NOMO-1 treated with DMSO at 0.1 percent for 48 hours (cell line): ENCODE measurements around the gene COL25A1.

Experiments used
- DNase-seq: peaks from one replicate; lab custom pipeline; 2025; ENCODE audit not compliant: unreplicated experiment; lab: John Stamatoyannopoulos, UW

The COL25A1 gene

DNA sequence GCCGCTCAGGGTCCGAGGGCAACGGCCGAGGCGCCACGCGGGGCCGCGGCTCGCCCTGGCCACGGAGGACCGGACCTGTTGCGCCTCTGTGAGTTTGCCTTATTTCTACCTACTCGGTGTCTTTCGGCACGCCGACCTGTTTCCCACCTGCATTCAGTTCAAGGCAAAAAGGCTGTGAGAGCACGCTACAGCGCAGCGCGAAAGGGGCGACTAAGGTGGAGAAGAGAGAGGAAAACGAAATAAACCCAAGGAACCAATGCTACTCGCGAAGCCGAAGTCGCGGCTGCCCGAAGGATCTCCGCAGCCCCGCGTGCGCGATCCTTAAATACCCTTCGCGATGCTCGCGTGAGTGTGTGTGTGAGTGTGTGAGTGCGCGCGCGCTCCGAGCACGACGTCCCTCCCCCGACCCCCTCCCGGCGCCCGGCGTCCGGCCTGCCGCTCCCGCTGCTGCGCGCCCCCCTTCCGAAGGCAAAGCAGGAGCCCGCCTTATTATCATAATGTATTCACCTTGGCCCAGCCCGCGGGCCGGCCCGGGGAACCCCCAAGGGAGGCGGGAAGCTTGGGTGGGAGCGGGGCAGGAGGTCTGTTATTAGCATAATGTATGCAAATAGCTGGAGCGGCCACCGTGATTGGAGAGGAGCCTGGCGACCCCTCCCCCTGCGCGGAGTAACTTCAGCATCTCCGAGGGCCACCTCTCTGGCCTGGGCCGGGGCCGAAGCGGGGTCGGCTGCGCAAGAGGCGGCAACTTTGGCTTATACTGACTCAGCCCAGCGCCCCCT lies at the start of gene COL25A1:
Gene COL25A1, minus strand, starts transcription at position 298 of the 779 bp plus-strand sequence.
- DNase-seq: no peak

DNA sequence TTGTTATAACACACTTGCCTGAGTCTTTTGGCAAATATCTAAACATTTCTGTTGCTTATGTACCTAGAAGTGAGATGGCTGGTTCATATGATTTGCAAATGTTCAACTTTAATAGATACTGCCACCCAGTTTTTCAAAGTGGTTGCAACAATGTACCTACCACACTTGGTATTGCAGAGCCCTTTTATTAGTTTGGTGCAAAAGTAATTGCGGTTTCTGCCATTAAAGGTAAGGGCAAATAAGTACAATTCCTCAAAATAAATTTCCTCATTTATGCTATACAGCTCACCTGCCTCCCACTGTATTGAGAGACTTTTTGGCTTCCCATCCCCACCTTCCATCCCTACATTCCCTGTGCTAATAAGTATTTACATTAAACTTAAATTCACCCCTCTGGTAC lies 47.7 kb upstream of the COL25A1 start:
- no peak for DNase-seq

DNA sequence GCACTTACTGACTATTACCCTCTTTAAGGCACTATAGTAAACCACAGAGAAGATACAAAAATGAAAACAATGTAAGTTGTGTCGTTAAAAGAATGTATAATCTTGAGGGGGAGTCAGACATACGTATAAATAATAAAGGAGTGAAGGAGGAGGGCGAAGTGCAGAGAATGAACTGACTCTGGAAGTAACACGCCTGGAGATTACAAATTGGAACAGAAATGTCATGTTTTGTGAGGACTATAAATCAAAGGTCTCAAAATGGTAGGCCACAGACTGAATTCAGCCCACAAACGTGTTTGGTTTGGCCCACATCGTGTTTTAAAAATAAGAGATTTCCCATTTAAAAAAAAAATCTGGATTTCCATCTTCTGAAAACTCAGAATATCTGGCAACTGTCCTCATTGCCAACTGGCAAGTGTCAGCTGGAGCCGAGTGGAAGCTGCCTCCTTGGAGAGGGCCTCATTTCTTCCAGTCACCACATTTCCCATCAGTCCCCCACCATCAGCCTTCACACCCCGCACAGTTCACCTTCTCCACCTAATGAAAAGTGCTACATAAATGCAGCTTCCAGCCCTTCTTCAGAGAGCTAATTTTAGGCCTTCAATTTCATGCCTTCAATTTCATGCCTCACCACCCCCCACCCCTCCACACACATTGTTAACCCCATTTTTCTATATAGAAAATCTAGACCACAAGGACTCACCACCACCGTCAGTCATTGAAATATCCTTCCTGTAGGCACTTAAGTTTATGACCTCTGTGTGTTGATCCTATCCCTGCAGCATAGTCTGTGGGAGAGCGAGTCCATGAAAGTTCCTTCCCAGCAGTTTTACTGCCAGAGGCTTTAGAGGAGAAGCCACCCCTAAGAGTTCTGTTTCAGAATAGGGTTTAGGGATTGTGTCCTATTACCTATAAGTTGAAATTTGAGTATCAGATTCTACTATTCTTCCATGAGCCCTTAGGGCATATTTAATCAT lies 32.0 kb upstream of the COL25A1 start:
- DNase-seq: no peak

DNA sequence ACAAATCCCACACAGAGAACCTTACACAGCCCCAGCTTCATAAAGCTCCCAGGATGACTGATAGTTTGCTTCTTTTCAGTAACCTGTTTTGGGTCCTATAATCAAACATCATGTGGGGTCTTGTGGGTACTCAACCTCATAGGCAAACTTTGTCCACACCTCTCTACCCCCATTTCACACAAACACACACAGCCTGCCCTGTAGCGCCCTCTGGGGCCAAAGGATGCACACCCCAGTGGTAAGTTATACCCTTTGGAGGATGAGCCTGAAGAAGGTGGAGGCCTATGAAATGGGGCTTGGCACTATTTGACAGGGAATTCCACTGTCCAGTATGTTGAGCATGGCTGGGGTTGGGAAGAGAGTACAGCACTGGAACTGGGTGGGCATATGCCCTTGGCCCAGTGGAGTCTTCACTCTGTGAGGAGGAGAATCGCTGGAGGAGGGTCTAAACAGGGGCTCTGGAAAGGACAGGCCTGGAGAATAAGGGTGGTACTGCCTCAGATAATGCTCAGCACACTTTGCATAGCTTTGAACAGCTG lies 30.5 kb upstream of the COL25A1 start:
- no peak for DNase-seq

- no peak for DNase-seq
Measured at GRCh38 chr4:109327641-109328040, 25.2 kb upstream of the COL25A1 start.

DNA sequence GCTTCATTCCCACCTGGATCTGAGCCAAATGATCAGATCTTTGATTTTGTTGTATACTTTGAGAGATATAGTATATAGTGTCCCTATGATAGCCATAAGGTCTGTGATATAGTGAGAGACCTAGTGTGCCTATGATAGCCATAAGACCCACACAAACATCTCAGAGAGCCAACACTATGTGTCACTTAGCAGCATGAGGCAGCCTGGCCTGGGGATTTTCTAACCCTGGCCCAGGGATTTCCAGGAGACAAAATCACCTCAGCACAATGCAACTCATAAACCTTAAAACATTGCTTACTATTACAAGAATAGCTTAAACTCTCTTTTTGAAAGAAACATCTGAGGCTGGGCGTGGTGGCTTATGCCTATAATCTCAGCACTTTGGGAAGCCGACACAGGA lies 23.2 kb upstream of the COL25A1 start:
- no peak for DNase-seq

- no peak for DNase-seq
Measured at GRCh38 chr4:109323348-109323747, 20.9 kb upstream of the COL25A1 start.

GRCh38 chr4:109321232-109321631 lies 18.8 kb upstream of the COL25A1 start:
- peak; percentile 87 for DNase-seq

DNA sequence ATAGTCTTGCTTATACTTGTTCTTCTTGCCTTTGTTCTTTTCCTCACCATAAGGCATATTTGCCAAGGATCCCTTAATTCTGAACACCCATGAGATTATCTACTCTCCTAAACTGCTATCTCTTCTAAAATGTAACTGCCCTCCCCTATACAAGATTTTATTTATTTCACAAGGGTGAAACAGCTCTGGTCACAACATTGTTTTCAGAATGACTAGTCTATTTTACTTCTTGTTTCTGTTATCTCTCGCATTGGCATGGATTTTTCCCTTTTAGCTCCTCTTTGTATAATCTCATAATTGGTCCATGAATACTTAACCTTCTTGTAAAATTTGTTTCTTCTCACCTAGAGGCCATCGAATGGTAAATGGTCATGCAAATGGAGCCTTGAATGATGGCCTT lies 17.2 kb upstream of the COL25A1 start:
- DNase-seq: peak; percentile 4

- peak; percentile 4 for DNase-seq
Measured at GRCh38 chr4:109319156-109319555, 16.7 kb upstream of the COL25A1 start.

GRCh38 chr4:109315818-109316217 lies 13.4 kb upstream of the COL25A1 start:
- DNase-seq: no peak

DNA sequence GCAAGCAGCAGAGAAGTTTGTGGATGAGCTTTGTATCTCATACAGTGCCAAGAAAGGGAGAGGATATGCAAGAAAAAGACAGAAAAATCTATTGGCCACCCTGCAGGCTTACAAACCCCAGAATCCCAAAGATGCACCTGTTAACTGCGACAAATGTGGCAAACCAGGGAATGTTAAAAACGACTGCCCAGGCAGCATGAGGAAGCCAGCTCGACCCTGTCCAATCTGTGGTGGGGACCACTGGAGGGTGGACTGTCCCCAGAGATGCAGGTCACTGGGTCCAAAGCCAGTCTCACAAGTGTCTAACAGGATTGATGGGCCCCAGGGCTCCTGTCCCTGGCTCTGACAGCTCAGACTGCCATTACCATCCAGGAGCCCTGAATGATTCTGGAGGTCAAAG lies 12.9 kb upstream of the COL25A1 start:
- DNase-seq: no peak

DNA sequence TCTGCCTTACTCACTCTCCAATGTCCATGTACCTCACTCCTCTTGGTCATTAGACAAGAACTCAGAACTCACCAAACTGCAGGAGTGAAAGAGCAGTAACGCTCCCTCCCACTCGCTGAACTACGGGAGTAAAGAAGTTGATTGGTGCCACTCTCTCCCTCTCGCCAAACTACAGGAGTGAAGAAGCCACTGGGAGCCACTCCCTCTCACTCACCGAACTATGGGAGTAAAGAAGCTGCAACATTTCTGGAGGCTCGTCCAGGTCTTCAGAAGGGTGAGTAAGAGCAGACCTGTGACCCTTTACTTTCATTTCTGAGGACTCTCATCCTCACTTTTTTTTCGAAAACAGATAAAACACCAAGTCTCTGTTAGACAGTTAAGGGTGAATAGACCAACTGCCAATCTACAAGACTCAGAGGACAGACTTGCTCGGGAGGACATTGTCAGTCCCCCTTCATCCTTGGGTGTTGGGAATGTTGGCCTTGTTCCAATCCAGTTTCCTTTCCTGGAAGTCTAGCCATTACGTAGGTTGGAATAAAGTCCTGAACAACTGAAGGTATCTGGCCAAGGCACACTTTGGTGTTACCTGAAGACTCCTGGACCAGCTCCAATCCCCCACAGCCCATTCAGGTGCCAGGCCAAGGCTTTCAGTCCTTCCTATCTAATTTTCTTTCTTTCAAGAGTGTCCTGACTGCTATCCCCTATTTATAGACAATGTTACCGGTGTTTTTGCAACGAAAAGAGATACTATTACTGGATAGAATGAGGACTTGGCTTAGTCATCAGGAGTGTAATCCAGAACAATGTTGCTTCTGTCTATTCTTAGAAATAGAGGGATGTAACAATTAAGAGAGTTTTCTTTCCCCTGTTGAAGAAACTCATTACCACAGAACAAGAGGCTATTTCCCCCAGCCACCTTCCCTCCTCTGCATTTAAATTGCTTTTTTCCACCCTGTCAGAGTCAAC lies 11.0 kb upstream of the COL25A1 start:
- DNase-seq: no peak

- no peak for DNase-seq
Measured at GRCh38 chr4:109303140-109303496, 660 bp upstream of the COL25A1 start.

DNA sequence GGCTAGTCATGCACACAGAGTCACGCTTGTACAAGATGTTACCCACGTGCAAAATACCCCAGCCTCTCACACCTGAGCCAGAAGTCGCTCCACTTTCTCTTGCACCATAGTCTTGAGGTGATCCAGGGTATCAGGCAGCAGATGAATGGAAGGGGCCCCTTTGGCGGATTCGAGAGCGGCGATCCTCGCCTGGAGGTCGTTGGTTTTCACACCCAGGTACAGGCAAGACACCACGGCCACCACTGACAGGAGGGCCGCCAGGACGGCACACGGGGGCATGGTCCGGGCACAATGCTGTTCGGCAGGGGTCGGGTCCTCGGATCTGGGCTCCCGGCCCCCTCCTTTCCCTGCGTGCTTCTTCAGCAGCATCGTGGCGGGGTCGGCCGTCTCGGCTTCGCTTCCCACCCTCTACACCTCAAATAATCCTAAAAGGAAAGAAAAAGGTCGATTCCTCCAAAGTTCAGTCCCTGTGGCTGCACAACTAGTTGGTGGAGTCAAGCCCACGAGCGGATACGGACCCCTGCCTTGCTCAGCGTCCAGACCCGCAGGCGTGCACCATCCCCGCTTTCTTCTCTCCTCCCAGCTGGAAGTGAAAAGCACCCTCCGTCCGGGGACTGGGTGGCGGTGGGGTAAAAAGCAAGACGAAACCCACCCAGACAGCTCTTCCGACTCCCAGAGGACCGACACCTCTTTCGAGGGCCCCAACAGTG lies 652 bp downstream of the COL25A1 start:
- no peak for DNase-seq

DNA sequence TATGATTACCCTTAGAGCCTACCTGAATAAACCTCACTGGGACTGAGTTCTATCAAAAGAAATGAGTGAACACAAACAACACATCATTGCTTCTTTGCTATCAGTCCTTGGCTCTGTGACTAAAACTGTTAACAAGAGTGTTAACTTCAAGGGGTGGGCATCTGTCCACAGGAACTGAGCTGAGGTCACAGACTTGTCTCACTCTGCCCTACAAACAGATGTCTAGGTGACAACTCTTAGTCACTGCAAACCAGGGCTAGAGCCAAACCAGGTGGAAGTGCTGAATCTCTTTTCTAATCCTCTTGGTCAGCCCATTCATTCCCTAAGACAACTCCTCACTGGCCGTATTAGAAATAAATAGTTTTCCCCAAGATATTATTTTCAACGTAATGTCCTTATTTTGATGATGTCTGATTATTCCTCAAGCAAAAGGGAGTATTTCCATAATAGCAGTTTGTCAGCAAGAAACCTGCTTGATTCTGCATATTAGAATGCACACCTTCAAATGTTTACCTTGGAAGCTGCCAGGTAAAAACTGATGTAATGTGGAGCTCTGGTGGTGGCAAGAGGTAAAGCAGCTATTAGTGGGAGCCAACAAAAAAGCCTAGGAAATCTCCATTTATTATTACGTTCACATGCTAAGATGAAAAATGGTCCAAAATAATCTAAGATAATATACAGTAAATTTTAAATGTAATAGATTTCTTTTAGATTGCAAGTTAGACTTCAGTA lies 4.0 kb downstream of the COL25A1 start:
- DNase-seq: no peak

DNA sequence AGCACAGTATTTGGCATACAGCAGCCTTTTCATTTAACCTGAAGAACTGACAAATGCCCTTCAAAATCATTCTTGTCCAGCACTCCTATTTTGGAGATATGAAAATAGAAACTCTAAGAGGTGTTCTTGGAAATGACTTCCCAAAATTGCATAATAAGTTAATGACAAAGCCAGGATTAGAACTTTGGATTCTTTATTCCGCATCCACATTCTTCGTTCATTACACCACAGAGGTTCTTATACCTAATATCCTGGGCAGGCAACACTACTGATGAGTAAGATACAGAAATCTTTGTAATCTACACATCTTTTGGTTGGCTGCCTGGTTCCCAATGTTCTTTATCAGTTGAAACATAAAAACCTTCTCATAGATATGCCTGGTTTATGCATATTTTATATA lies 5.9 kb downstream of the COL25A1 start:
- DNase-seq: no peak

GRCh38 chr4:109295081-109295480 lies 7.4 kb downstream of the COL25A1 start:
- no peak for DNase-seq

GRCh38 chr4:109294468-109295020 lies 7.9 kb downstream of the COL25A1 start:
- DNase-seq: peak; percentile 35
